NCI-H2081 (cell line): ENCODE measurements around the gene DMRTC2.

Source experiments
- DNase-seq, 2 experiments: peaks; one replicate each; lab custom pipeline; 2025; lab: John Stamatoyannopoulos, UW

DMRTC2 gene

GRCh38 chr19:41847351-41848105 lies 2.7 kb downstream of the DMRTC2 start:
- DNase-seq = no peak

- DNase-seq = no peak
These were observed 3.8 kb downstream of the DMRTC2 start for GRCh38 chr19:41848666-41849065.

GRCh38 chr19:41849067-41849466 lies 4.2 kb downstream of the DMRTC2 start:
- no peak for DNase-seq

- no peak for DNase-seq
These were observed 5.5 kb downstream of the DMRTC2 start for GRCh38 chr19:41850381-41850780.

GRCh38 chr19:41851456-41851855 lies 6.6 kb downstream of the DMRTC2 start:
- no peak for DNase-seq

GRCh38 chr19:41853344-41853743 lies 8.5 kb downstream of the DMRTC2 start:
- DNase-seq = no peak

GRCh38 chr19:41853768-41854167 lies 8.9 kb downstream of the DMRTC2 start:
- no peak for DNase-seq

GRCh38 chr19:41859213-41859617 lies 14.4 kb downstream of the DMRTC2 start:
- no peak for DNase-seq

GRCh38 chr19:41859618-41860418 lies 15.0 kb downstream of the DMRTC2 start, which contains the start of gene RPS19:
TSS of gene RPS19 (plus strand) at chr19:41860255. CDS start at chr19:41860775, 520 bp downstream.
- DNase-seq = peak; percentile 97 to 98

GRCh38 chr19:41860419-41861115 lies 15.7 kb downstream of the DMRTC2 start:
- DNase-seq = no peak

GRCh38 chr19:41861116-41861768 lies 16.4 kb downstream of the DMRTC2 start:
- no peak for DNase-seq

- no peak for DNase-seq
These were observed 17.0 kb downstream of the DMRTC2 start for GRCh38 chr19:41861846-41862245.

GRCh38 chr19:41862445-41862986 lies 17.7 kb downstream of the DMRTC2 start:
- no peak for DNase-seq

GRCh38 chr19:41863209-41863931 lies 18.5 kb downstream of the DMRTC2 start:
- DNase-seq = no peak

GRCh38 chr19:41864374-41864773 lies 19.5 kb downstream of the DMRTC2 start:
- no peak for DNase-seq

GRCh38 chr19:41866284-41866683 lies 21.4 kb downstream of the DMRTC2 start:
- DNase-seq = no peak

- no peak for DNase-seq
These were observed 23.5 kb downstream of the DMRTC2 start for GRCh38 chr19:41868120-41868988.

GRCh38 chr19:41868989-41869300 lies 24.1 kb downstream of the DMRTC2 start:
- DNase-seq = no peak

- DNase-seq = no peak
These were observed 24.6 kb downstream of the DMRTC2 start for GRCh38 chr19:41869374-41869955.

- DNase-seq = no peak
These were observed 25.6 kb downstream of the DMRTC2 start for GRCh38 chr19:41870401-41870873.
